ENCODE measurements around the gene CAPZB.

DNA sequence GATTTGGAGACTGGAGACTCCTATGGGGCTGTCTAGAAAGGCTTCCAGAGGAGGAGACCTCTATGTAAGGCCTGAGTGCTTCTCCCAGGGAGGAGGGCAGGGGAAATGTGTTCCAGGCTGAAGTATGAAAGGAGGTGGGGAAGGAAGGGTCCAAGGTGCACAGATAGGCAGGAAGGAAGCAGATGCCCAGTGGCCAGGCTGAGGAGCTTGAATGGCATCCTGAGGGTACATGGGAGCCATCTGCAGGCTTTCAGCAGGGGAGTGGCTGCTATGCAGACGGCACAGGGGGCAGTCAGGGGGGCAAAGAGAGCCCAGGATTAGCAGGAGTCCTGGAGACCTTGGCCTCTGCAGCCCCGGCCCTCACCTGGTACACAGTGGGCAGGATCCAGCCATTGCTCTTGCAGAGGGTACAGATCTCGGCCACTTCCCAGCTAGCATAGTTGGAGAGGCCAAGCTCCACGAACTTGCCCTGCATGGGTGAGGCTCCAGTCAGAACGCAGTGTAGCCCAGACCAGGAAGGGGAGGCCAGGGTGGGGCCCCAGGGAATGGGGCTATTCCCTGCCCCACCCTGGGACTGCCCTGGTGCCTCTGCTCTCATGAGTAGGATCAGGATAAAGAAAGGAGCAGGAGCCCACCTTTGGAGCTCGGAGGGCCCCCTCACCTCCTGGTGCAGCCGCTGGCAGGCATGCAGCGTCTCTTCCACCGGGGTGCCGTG lies 177.4 kb downstream of the CAPZB start:
- TF ChIP-seq, protein P1, sequence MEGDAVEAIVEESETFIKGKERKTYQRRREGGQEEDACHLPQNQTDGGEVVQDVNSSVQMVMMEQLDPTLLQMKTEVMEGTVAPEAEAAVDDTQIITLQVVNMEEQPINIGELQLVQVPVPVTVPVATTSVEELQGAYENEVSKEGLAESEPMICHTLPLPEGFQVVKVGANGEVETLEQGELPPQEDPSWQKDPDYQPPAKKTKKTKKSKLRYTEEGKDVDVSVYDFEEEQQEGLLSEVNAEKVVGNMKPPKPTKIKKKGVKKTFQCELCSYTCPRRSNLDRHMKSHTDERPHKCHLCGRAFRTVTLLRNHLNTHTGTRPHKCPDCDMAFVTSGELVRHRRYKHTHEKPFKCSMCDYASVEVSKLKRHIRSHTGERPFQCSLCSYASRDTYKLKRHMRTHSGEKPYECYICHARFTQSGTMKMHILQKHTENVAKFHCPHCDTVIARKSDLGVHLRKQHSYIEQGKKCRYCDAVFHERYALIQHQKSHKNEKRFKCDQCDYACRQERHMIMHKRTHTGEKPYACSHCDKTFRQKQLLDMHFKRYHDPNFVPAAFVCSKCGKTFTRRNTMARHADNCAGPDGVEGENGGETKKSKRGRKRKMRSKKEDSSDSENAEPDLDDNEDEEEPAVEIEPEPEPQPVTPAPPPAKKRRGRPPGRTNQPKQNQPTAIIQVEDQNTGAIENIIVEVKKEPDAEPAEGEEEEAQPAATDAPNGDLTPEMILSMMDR (IDR thresholded peaks at IDR 0.05; ENCODE audit: low read length) = no peak
- TF ChIP-seq EZH2 (optimal IDR thresholded peaks at IDR 0.05; ENCODE audit: low read depth, low read length) = no peak
